ENCODE results near the gene MYOD1. TPM values are rescaled to one million over a fixed set of nuclear protein-coding genes. Genes with fewer than 3 reads are reported as not detected.

Gene MYOD1
- polyA plus RNA-seq, 3 donors = not detected

DNA sequence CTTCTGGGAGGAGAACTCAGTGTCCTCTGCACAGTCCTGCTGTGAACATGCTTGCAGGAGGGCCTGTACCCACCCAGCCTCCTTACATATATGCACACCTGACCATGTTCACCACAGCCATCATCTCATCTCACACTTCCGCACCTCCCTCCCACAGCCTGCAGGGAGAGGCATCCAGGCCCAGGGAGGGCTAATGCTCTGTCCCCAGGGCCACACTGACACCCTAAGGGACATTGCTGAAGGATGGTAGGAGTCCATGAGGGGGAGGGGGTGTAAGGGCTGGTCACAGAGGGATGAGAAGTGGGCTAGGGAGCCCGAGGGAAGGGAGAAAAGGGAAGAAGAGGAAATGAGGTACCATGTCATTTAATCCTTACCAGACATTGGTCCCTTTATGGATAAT is 10.8 kb downstream of the MYOD1 start:
- DNase-seq (ENCODE audit: extremely low read depth in 1 of 11, low read depth in 9 of 11, low spot score in 4 of 11) = no peak

DNA sequence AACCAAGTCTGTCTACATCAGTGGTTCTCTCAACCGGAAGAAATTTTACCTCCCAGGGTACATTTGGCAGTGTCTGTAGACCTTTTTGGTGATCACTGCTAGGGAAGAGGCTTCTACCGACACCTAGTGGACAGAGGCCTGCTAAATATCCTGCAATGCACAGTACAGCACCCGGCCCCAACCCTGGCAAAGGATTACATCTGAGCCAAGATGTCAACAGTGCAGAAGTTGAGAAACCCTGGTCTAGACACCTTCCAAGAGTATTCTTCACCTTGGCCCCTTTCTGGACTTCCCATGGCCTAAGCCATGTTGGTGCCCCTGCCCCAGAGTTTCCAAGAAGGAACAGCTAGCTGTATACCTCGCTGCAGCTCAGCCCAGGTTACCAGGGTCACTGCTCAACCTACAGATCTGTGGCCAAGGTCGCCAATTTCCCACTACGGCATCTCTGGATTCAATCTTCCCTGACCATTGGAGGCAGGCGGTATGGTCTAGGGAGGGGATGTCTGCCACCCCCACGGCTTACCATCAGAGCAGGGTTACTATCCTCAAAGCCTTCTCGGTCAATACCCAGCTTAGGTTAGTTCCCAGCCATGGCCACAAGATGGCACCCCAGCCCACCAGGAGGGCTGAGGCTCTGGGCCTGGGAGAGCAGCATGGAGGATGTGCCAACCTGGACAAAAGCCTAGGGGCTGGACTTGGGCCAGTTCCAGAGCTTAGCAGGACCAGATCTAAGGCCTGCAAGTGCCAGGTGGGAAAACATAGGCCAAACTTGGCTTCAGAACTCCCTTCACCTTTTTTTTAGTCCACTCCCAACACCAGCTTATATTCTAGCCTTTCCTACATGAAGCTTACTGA is 11.5 kb downstream of the MYOD1 start:
- DNase-seq (ENCODE audit: extremely low read depth in 1 of 11, low read depth in 9 of 11, low spot score in 4 of 11) = peak in 9 of 11 donors; percentile 46 to 73 (median 64)

DNA sequence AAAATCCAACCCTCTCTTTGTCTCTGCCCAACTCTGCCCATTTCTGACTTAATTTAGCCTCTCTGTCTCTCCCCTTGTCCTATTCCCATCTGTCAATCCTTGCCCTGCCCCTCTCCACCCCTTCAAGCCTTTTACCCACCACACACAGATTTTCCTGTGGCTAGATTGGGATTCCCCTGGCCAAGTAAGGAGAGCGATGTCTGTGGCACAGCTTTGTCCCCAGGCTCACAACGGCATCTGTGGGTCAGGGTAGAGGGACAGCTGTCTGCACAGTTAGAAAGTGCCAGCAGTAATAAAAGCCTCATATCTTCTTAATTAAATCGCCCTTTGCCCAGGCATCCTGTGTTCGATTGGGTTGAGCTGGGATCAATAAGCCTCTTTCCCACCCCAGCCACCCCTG is 13.9 kb downstream of the MYOD1 start:
- no peak for DNase-seq (ENCODE audit: extremely low read depth in 1 of 11, low read depth in 9 of 11, low spot score in 4 of 11)

- peak in 4 of 11 donors; percentile 38 to 50 (median 44) for DNase-seq (ENCODE audit: extremely low read depth in 1 of 11, low read depth in 9 of 11, low spot score in 4 of 11)
These were observed 15.1 kb downstream of the MYOD1 start, which contains the start of gene KCNC1 for GRCh38 chr11:17734418-17734911. TSS of gene KCNC1 (plus strand) at chr11:17734781. CDS start at chr11:17736003, 1,222 bp downstream.

GRCh38 chr11:17734986-17735817 is 15.8 kb downstream of the MYOD1 start:
- DNase-seq (ENCODE audit: extremely low read depth in 1 of 11, low read depth in 9 of 11, low spot score in 4 of 11) = peak in 10 of 11 donors; percentile 65 to 87 (median 78)

DNA sequence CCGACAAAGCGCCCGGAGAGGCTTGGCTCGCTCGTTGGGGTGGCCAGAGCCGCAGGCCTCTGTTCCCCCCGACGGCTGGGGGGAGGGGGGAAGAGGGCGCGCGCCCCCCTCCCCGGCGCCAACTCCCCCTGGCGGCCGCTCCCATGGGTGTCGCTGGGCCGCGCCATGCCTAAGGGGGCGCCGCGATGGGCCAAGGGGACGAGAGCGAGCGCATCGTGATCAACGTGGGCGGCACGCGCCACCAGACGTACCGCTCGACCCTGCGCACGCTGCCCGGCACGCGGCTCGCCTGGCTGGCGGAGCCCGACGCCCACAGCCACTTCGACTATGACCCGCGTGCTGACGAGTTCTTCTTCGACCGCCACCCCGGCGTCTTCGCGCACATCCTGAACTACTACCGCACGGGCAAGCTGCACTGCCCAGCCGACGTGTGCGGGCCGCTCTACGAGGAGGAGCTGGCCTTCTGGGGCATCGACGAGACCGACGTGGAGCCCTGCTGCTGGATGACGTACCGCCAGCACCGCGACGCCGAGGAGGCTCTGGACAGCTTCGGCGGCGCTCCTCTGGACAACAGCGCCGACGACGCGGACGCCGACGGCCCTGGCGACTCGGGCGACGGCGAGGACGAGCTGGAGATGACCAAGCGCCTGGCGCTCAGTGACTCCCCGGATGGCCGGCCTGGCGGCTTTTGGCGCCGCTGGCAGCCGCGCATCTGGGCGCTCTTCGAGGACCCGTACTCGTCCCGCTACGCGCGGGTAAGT is 16.6 kb downstream of the MYOD1 start:
- no peak for DNase-seq (ENCODE audit: extremely low read depth in 1 of 11, low read depth in 9 of 11, low spot score in 4 of 11)

GRCh38 chr11:17736579-17736893 is 17.2 kb downstream of the MYOD1 start:
- no peak for DNase-seq (ENCODE audit: extremely low read depth in 1 of 11, low read depth in 9 of 11, low spot score in 4 of 11)

DNA sequence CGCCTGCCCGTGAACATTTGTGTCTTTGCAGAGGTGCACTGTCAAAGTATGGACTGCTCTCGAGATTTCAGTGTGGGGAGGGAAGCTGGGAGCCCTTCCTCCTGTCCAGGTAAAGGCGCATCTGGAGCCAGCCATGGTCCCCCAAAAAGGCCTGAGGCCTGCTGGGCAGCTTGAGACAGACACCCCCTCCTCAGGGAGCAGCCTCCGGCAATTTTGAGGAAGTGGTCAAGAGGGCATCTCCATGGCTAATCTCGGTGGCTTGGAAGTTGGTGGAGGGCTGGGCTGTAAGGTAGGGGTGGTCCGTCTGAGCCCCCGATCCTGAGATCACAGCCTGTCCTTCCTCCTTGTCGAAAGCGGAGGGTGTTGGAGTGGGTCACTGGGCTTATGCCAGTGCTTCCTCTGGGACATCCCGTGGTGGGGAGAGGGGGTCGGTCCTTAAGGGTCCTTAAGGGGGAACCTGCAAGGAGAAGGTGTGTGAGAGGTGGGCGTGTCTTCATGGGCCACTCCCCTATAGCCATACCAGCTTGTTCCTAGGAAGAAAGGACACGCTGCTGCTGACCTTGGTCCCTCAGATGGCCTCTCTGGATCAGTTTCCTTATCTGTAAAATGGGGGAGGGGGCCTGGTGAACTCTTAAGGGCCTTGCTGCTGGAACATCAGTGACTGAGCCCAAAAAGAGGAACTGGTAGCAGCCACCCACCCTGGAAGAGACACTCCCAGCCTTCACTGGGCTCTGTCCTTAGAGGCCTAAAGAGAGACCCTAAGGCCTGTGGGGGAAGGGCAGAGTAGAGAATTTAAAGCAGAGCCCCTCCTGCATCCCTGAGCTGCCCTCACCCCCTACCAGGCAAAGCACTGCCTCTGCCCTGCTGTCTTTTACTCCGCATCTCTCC is 17.8 kb downstream of the MYOD1 start:
- DNase-seq (ENCODE audit: extremely low read depth in 1 of 11, low read depth in 9 of 11, low spot score in 4 of 11) = no peak

GRCh38 chr11:17738151-17738973 is 19.0 kb downstream of the MYOD1 start:
- no peak for DNase-seq (ENCODE audit: extremely low read depth in 1 of 11, low read depth in 9 of 11, low spot score in 4 of 11)

- no peak for DNase-seq (ENCODE audit: extremely low read depth in 1 of 11, low read depth in 9 of 11, low spot score in 4 of 11)
These were observed 20.6 kb downstream of the MYOD1 start for GRCh38 chr11:17739945-17740338.

DNA sequence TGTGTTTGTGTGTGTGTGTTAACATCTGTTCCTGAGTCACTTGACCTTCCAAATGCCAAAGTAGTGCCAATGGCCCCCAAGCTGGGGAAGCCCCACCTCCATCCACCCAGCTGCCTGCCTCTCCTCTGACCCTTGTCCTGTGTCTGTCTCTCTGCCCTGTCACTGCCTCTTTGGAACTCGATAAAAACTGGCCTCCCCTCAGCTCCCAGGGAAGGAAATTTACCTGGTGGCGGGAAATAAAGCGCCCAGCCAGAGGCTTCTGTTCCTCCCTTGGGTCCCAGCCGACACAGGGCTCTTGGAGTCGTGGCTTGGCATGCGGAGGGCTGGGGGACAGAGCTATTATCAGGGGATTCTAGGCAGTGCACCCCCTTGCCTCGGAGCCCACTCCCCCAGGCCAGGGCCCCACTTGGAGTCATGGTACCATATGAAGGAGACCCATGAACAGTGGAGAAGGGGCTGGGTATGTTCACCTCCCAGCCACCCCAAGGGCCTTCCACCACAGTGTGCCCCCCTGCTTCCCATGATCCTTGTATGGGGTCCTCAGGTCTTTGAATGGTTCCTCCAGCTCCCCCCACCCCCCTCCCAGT is 21.4 kb downstream of the MYOD1 start:
- no peak for DNase-seq (ENCODE audit: extremely low read depth in 1 of 11, low read depth in 9 of 11, low spot score in 4 of 11)

GRCh38 chr11:17741487-17741886 is 22.1 kb downstream of the MYOD1 start:
- no peak for DNase-seq (ENCODE audit: extremely low read depth in 1 of 11, low read depth in 9 of 11, low spot score in 4 of 11)

DNA sequence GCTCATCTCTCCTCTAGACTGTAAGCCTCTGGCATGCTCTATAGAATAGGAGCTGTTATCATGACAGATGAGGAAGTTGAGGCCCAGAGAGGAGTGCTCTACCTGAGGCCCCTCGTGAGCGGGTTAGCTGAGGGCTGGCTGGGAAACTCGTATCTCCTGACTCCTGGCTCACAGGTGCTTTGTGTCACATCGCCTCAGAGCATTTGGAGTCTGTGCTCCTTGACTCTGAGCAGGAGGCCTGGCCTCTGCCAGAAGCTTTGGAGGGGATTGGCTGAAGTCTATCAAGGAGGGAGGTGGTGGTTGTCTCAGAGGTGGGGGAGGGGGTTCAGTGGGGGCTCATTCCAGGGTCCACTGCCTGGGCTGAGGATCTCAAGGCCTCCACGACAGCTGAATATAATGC is 22.6 kb downstream of the MYOD1 start:
- no peak for DNase-seq (ENCODE audit: extremely low read depth in 1 of 11, low read depth in 9 of 11, low spot score in 4 of 11)

GRCh38 chr11:17743026-17743807 is 23.8 kb downstream of the MYOD1 start:
- DNase-seq (ENCODE audit: extremely low read depth in 1 of 11, low read depth in 9 of 11, low spot score in 4 of 11) = no peak

DNA sequence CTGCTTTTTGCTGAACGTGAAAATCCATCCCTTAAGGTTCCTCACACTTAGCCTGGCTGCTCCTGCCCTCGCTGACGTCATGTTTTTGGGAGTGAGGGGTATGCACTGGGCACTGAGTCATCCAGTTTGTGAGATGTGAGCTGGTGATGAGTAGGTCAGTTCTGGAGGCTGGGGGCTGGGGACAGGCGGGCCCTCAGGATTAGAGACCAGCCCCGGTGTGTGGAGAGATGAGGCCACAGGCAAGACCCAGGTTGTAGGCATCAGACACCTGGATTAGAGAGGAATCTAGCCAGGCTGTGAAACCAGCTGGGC is 24.4 kb downstream of the MYOD1 start:
- DNase-seq (ENCODE audit: extremely low read depth in 1 of 11, low read depth in 9 of 11, low spot score in 4 of 11) = no peak

GRCh38 chr11:17744151-17744940 is 25.0 kb downstream of the MYOD1 start:
- DNase-seq (ENCODE audit: extremely low read depth in 1 of 11, low read depth in 9 of 11, low spot score in 4 of 11) = no peak

Measured in renal cortex interstitium (tissue), 11 donors.